Testis (tissue), 2 donors: ENCODE results near the gene PDHA2.

ENCODE experiments used
- POLR2A ChIP-seq: fragments of 450-650 bp; IDR thresholded peaks from one replicate; pipeline ENCODE4 v1.6.1; 2017; ENCODE audit warnings: antibody characterized with exemption, mild to moderate bottlenecking, moderate library complexity
- TF ChIP-seq, protein P1 (sequence below), 3 experiments: fragments of 450-650 bp in 2 of 3; fragments of 200-600 bp in 1 of 3; sonication (generic) in 1 of 3; IDR thresholded peaks; one replicate each; pipeline ENCODE4 v1.5.1; 2016 to 2019; ENCODE audit warnings: antibody characterized with exemption in 3 of 3, mild to moderate bottlenecking in 2 of 3, moderate library complexity in 1 of 3

DNA sequence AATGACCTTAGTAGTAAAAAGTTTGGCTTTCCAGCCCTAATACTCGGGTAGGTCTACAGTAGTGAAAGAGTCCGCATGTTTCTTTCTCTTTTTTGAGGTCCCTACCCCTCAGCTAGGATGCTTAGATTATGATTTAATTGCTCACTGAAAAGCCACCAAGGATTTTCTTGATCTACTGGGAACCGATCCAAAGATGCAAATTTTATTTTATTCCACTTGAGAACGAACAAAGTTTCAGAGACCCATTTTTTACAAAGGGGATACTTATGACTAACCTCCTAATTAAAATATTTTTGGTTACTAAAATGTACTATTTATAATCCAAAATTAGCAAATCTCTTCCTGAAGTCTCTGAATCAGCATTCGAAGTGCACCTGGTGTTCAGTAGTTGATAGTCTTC is 14.3 kb upstream of the PDHA2 start:
- TF ChIP-seq, protein P1, sequence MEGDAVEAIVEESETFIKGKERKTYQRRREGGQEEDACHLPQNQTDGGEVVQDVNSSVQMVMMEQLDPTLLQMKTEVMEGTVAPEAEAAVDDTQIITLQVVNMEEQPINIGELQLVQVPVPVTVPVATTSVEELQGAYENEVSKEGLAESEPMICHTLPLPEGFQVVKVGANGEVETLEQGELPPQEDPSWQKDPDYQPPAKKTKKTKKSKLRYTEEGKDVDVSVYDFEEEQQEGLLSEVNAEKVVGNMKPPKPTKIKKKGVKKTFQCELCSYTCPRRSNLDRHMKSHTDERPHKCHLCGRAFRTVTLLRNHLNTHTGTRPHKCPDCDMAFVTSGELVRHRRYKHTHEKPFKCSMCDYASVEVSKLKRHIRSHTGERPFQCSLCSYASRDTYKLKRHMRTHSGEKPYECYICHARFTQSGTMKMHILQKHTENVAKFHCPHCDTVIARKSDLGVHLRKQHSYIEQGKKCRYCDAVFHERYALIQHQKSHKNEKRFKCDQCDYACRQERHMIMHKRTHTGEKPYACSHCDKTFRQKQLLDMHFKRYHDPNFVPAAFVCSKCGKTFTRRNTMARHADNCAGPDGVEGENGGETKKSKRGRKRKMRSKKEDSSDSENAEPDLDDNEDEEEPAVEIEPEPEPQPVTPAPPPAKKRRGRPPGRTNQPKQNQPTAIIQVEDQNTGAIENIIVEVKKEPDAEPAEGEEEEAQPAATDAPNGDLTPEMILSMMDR (IDR thresholded peaks at IDR 0.05) = no peak
- no peak for TF ChIP-seq POLR2A
